ENCODE results near the gene CDC42BPG.

The CDC42BPG gene

DNA sequence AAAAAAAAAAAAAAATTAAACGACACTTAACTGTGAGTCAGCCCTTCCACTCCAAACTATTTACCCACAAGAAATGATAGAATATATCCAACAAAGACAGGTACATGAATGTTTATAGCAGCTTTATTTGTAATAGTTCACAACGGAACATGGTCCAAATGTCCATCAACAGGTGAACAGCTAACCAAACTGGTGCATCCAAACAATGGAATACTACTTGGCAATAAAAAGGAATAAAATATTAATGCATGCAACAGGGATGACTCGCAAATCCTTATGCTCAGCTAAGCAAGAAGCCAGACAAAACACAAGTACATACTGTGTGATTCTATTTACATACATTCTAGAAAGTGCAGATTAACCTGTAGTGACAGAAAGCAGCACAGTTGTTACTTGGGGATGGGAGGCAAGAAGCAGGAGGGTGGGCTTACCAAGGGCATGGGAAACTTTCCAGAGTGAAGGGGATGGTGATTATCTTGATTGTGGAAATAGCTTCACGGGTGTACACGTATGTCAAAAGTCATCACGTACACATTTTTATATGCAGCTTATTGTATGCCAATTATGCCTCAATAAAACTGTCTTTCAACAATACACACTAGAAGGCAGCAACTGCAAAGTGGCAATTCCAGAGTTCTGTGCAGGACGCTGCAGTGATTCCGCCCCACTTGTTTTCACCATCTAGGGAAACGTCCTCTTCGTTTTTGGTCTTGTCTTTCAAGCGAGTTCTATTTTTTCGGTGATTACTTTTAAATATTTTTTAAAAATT is 59.5 kb downstream of the CDC42BPG start:
- no peak for DNase-seq

- DNase-seq, result peak; percentile 98
These were observed 65.8 kb downstream of the CDC42BPG start, which contains the start of gene SF1 for GRCh38 chr11:64778473-64779298. Gene SF1, minus strand, starts transcription at chr11:64778542. Its CDS starts 150 bp downstream, at chr11:64778392.

DNA sequence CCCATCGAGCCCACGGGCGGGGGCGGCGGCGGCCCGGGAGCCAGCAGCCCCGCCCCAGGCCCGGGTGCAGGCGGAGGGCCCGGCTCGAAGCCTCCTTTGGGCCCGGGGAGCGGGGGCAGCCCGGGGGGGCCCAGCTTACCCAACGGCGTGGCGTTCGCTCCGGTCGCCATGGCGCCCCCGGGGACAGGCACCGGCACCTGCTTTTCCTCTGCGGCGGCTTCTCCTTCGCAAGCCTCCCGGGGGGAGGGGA is 66.3 kb downstream of the CDC42BPG start:
- DNase-seq, result no peak

- DNase-seq, result peak; percentile 42
These were observed 66.8 kb downstream of the CDC42BPG start for GRCh38 chr11:64777449-64778222.

- DNase-seq, result no peak
These were observed 67.6 kb downstream of the CDC42BPG start for GRCh38 chr11:64776875-64777274.

- no peak for DNase-seq
These were observed 68.0 kb downstream of the CDC42BPG start for GRCh38 chr11:64776425-64776824.

DNA sequence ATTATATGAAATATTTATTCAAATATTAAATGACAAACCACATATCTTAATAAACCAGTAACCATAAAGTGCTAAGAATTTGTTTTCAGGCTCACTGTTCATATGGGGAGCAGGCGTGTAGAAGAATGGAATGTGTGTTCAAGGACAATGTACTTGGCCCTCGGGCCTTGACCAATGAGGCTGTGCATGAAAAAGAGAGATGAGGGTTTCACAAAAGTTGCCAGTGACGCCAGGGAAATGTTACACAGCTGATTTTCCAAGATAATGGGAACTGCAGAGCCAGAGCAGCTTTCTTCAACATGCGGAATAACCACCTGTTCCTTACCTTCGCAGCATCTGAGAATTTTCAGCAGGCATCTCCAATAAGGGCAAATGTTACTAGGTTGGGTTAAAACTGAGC is 70.3 kb downstream of the CDC42BPG start:
- no peak for DNase-seq
